GM18951 (cell line): ENCODE data around the gene RAB11FIP3.

Experiments
- POLR2A ChIP-seq: IDR thresholded peaks from 4 replicates; pipeline ENCODE4 v1.6.1; 2011; ENCODE audit warnings: mild to moderate bottlenecking; ENCODE audit not compliant: insufficient read length, insufficient read depth; ENCODE audit errors: extremely low read depth
- in situ Hi-C: fragments of 300-500 bp; cut with MboI; formaldehyde crosslinking; loops from one replicate; pipeline ENCODE4 v1.12.0; 2022; ENCODE audit warnings: low sequenced_read_pairs, mixed read lengths, inconsistent platforms; ENCODE audit not compliant: unreplicated experiment

RAB11FIP3 gene

DNA sequence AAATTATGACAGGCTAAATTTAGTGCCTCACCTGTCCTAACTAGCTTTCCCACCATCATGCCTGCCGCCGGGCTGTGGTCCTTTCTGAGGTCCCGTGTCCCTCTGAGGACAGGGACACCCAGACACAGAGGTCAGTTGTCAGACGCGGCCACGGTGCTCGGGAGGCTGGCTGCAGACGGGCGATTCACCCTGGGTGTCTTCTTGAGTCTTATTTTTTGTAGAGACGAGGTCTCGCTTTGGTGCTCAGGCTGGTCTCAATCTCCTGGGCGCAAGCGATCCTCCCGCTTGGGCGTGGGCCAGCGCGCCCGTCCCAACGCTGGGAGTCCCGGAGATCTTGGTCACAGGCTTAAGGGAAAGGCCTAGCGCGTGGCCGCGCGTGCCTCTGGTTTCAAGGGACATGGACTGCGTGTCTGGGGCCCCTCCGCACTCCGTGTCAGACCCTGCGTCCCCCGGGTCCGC is 797 bp upstream of the RAB11FIP3 start:
- in situ Hi-C loops: no loop called here
- no peak for TF ChIP-seq POLR2A

DNA sequence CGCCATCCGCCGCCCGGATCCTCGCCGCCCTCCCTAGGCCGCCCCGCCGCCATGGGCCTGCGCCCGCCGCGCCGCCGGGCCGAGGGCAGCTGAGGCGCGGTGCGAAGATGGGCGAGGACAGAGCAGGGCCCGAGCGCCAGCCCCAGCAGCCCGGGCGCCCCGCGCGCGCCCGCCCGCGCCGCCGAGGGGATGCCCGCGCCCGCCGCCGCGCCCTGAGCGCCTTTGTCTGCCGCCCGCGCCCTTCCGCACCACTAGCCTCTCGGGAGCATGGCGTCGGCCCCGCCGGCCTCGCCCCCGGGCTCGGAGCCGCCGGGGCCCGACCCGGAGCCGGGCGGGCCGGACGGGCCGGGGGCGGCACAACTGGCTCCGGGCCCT is 278 bp downstream of the RAB11FIP3 start:
- no peak for TF ChIP-seq POLR2A
- in situ Hi-C loops: no loop called here

DNA sequence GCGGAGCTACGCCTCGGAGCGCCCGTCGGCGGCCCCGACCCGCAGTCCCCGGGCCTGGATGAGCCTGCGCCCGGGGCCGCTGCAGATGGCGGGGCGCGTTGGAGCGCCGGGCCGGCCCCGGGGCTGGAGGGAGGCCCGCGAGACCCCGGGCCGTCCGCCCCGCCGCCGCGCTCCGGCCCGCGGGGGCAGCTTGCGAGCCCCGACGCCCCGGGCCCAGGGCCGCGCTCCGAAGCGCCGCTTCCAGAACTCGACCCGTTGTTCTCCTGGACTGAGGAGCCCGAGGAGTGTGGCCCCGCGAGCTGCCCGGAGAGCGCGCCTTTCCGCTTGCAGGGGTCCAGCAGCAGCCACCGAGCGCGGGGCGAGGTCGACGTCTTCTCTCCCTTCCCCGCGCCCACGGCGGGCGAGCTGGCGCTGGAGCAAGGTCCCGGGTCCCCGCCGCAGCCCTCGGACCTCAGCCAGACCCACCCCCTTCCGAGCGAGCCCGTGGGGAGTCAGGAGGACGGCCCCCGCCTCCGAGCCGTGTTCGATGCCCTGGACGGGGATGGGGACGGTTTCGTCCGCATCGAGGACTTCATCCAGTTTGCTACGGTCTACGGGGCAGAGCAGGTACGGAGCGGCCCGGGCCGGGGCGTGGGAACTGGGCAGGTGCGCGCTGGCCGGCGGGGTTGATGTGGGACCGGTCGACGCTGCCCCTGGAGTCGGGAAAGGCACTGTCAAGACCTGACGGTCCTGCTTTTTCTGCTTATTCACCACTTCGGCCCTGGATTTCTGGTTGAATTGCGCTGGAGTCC is 861 bp downstream of the RAB11FIP3 start:
- in situ Hi-C loops: no loop called here
- TF ChIP-seq POLR2A: no peak

DNA sequence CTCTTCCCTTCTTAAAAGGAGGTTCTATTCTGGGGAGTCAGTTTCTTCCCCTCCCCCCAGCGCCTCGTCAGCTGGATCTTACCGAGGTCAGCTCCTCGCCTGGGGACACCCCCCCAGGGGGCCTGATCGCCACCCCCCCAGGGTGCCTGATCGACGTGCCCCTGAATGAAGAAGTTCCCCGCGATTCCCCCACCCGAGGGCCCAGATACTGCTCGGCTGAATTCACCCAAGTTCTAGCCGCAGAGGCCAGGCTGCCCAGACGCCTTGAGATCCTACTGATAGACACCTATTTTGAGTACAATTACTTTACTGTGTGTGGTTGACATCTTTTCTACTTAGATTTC is 1.4 kb downstream of the RAB11FIP3 start:
- in situ Hi-C loops: no loop called here
- TF ChIP-seq POLR2A: no peak

DNA sequence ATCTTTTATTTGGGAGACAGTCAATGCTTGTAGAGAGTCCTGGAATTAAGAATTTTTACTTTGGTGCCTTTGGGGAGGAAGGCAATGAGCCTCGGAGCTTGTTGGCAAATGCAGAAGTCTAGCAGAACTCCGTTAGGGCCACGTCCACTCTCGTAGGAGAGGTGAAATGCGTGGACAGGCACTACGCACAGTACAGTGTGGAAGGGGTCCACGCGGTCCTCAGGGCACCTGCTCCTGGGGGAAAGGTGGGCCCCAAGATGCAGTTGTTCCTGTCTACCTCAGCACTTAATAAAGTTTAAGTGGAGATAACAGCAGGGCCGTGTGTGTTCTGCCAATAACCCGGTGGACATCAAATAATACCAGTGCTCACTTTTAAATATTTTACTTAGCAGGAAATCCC is 1.8 kb downstream of the RAB11FIP3 start:
- in situ Hi-C loops: no loop called here
- TF ChIP-seq POLR2A: no peak

DNA sequence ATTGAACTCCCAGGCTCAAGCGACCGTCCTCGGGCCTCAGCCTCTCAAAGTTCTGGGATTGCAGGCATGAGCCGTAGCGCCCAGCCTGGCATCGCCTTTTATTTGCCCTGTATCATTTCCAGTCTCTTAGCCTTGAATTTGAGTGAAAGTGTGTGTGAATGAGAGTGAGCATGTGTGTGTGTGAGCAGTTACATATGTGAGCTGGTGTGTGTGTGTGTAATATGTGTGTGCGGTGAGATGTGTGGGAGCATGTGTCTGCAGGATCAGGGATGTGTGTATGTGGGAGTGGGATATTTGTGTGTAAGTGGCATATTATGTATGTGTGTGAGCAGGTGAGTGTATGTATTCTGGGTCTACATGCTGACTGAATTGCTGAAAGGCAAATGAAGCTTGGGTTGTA is 5.5 kb downstream of the RAB11FIP3 start:
- no peak for TF ChIP-seq POLR2A

DNA sequence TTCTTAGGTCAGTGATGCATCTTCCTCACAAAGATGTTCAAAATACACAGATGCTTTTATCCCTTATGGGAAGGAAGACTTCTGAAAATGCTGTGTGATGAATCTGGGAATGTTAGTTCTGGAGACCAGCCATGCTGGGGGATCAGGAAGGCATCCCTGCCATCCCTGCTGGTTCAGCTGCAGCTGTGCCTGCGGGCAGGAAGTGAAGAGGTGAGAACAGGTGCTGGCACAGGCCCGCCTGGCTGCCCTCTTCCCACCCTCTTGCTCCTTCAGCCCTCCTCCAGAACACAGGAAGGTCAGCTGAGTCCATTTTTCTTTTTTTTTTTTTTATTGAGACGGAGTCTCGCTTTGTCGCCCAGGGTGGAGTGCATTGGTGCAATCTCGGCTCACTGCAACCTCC is 15.2 kb downstream of the RAB11FIP3 start:
- no peak for TF ChIP-seq POLR2A
- in situ Hi-C loops: no loop called here

More for the DNA sequence above, 5.5 kb downstream of the RAB11FIP3 start:
- in situ Hi-C loops: no loop called here

DNA sequence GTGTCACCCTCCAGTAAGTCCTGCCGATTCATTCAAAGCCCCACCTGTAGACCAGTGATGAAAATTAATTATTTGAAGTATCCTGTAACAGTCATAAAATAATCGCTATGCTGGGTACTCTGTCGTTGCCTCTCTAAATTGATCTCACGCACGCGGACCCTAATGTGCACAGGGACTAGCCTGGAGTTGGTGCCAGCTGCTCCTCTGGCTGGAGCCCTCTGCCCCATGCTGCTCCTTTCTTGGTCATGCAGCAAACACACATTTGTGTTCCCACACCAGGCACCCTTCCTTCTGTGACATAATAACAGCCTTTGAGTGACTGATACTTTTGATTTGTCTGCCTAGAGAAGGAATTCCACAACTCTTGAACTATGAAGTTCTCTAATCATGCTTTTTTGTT is 16.0 kb downstream of the RAB11FIP3 start:
- no peak for TF ChIP-seq POLR2A
- in situ Hi-C loops: no loop called here

DNA sequence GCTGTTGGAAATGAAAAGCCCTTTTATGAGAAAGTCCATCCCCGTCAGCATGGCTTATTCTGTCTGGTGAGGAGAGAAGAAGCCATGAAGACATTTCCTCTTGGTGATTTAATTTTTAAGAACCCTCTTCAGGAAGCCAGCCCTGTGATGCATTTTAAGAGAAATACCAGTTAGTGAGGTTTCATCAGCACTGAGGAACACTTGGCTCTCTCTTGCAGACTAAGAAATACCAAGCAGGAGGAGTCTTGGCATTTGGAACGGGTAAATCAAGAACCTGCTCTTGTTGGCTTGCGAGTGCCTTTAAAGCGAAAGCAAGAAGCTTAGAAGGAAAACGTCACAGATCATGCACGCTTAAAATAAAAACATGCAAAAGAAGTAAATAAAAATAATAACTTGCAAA is 17.5 kb downstream of the RAB11FIP3 start:
- in situ Hi-C loops: no loop called here
- TF ChIP-seq POLR2A: no peak

DNA sequence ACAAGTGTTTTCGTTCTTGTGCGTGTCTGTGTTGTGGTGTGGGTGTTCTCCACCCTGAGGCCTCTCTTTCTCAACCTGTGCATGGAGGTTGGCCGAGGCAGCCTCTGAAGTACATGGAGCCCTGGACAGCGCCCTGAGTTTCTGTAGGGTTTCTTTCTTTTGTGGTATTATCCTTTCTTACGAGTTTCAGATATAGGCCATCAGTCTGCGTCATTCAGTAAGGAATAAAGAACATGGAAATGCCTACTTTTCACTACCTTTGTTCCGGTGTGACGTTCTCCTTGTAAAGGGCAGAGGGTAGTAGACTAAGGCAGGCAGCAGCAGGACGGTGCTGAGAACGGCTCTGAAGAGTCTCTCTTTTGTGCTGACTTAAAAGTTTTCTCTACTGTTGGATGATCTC is 18.6 kb downstream of the RAB11FIP3 start:
- in situ Hi-C loops: no loop called here

DNA sequence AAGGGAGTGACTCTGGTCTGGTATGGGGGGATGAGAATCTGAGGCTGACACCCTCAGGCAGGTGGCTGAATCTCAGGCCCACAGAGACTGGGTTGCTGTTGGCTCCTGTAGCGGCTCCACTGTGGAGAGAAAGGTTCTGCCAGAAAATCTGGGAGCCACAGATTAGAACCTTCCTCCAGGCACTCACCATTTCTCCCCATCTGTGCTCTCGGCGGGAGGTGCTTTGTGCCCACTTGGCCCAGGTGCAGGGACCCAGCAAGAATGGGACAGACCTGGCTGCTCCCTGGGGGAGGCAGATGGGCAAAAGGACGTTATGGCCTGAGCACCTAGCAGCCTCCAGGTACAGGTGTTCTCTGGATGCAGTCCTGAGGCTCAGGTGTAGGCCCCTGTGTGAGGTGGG is 20.1 kb downstream of the RAB11FIP3 start:
- no peak for TF ChIP-seq POLR2A
- in situ Hi-C loops: no loop called here

More for the DNA sequence above, 18.6 kb downstream of the RAB11FIP3 start:
- TF ChIP-seq POLR2A: no peak

DNA sequence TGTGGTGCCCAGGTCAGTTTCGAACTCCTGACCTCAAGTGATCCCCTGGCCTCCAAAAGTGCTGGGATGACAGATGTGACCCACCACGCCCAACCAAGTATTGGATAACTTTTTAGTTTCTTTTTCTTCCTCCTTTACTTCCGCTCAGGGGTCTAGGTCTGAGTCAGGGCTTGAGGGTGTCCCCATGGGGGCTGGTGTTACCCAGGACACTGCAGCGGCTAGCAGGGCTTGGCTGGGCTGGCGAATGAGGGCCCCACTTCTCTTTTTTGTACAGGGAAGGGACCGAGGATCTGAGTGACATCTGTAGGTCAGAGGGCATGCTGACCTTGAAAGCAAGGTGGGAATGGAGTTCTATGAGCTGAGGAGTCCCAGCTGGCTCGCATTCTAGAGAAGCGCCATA is 24.9 kb downstream of the RAB11FIP3 start:
- TF ChIP-seq POLR2A: no peak
- in situ Hi-C loops: no loop called here

DNA sequence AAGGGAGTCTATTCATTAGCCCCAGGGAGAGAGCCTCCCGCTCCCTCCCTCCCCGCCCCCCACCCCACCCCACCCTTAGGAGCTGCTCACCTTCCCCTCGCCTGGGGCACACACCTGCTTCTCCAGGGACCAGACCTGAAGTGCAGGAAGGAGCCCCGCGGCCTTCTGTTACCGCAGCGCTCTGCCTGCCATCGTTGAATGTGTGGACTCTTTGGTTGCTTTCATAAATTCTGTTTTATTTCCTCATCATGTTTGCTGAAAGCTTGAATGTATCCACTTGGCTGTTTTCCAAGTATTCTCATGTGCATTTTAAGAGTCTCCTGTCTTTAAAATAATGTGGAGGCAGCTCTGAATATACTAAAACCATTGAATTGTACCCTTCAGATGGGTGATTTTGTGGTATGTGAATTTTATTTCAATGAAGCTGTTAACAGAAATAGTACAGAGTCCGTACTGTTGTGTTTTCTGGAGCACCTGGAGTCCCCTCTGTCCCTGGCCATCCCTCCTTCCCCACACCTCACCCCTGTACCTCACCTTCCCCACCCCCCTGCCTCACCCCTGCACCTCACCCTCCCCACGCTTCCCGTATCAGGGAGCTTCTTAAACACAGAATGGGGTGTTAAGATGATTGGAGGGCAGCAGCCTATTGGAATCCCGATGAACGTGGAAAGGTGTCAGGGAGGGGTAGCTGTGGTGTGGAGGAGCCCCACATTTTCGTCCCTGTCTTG is 25.5 kb downstream of the RAB11FIP3 start:
- in situ Hi-C loops: no loop called here
- no peak for TF ChIP-seq POLR2A

DNA sequence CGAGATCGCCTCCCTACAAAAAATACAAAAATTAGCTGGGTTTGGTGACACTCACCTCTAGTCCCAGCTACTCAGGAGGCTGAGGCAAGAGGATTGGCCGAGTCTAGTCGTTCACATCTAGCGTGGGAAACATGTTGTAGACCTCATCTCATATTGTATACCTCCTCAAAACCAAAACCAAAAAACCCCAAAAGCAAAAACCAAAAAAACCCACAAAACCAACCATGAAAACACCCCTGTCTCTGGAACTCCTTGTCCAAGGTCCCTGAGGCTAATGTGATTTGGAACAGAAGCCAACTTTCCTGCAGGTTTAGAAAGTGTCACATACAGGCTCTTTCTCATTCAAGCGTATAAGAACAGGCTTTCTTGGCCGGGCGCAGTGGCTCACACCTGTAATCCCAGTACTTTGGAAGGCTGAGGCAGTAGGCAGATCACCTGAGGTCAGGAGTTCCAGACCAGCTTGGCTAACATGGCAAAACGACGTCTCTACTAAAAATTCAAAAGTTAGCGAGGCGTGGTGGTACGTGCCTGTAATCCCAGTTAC is 29.0 kb downstream of the RAB11FIP3 start:
- in situ Hi-C loops: no loop called here

More for the DNA sequence above, 29.0 kb downstream of the RAB11FIP3 start:
- TF ChIP-seq POLR2A: no peak
